Vagina (tissue), 2 donors: ENCODE data around the gene ITFG1.

Experiments
- CTCF ChIP-seq, 3 experiments: fragments of 450-650 bp in 2 of 3; fragments of 200-600 bp in 1 of 3; sonication (generic) in 1 of 3; IDR thresholded peaks; one replicate each; pipeline ENCODE4 v1.5.1; 2017 to 2019; ENCODE audit warnings: antibody characterized with exemption in 3 of 3, mild to moderate bottlenecking in 2 of 3, moderate library complexity in 2 of 3
- POLR2A ChIP-seq, 2 donors: fragments of 450-650 bp; IDR thresholded peaks; one replicate each; pipeline ENCODE4 v1.6.1; 2017; ENCODE audit warnings: antibody characterized with exemption in 2 of 2, mild to moderate bottlenecking in 2 of 2, moderate library complexity in 2 of 2
- POLR2AphosphoS5 ChIP-seq, 2 donors: sonication (generic); formaldehyde crosslinking; IDR thresholded peaks; one replicate each; pipeline ENCODE4 v1.9.0; 2017; ENCODE audit warnings: antibody characterized with exemption in 2 of 2, mild to moderate bottlenecking in 2 of 2, low read depth in 1 of 2; ENCODE audit not compliant: insufficient read depth in 1 of 2

- no peak for TF ChIP-seq CTCF (IDR thresholded peaks at IDR 0.05)
- TF ChIP-seq POLR2AphosphoS5 (IDR thresholded peaks at IDR 0.05; ENCODE audit: insufficient read depth in 1 of 2, low read depth in 1 of 2): no peak
- no peak for TF ChIP-seq POLR2A (IDR thresholded peaks at IDR 0.05)
Observed at GRCh38 chr16:47377154-47377553, 83.7 kb downstream of the ITFG1 start.
